Measurements from ENCODE around the gene CLTA. TPM values are rescaled to one million over a fixed set of nuclear protein-coding genes. Genes with fewer than 3 reads are reported as not detected.
A peak's percentile ranks its signal among the peaks of the same experiment; 100 is the strongest.

The CLTA gene
- total RNA-seq, 1 experiment from 2014 or later, result 760 TPM

GRCh38 chr9:36208521-36209253, 18.0 kb downstream of the CLTA start:
- TF ChIP-seq CTCF (IDR thresholded peaks at IDR 0.05) (no peak), POLR2AphosphoS5 (IDR thresholded peaks at IDR 0.05; ENCODE audit: low read depth, low read length) (no peak), REST (IDR thresholded peaks at IDR 0.05; ENCODE audit: insufficient read depth in 1 of 2, low read depth in 2 of 2, low read length in 1 of 2) (no peak), TCF7L2 (IDR thresholded peaks at IDR 0.05; ENCODE audit: low read depth, low read length) (no peak; the same call in 1 of the 2 replicates), SIN3A (IDR thresholded peaks at IDR 0.05; ENCODE audit: borderline replicate concordance, insufficient read depth, low read depth, low read length) (no peak)
- intact Hi-C loops (cut with micrococcal nuclease; ENCODE audit: unreplicated experiment) (no loop called here), in situ Hi-C loops (cut with HindIII; ENCODE audit: low pct_unique_long_range_greater_than_20kb, low sequenced_read_pairs) (no loop called here)
- no peaks in the 10 kb centered on the region for H3K27me3 ChIP-seq (ENCODE audit: control insufficient read depth, insufficient read depth, low read length)
- ChIA-PET POLR2A (interaction anchor here (0.5 to 0.6 kb wide), 3 partner anchors 67 to 227 kb away, joined by 3 to 5 read pairs (median 4); no protein-coding TSS in a partner anchor), CTCF (no interaction called here)
- no peak overlapping the region for H3K4me3 ChIP-seq (ENCODE audit: low read depth in 2 of 2, low read length in 2 of 2)
- peaks cover 76% of the 10 kb centered on the region for H3K36me3 ChIP-seq (ENCODE audit: control insufficient read depth, insufficient read depth, low read length)
- ATAC-seq (no peak), DNase-seq (ENCODE audit: low read depth, low spot score) (no peak)
- no TSS peak for BruUV-seq (replicated peaks)
- peak overlapping the region; percentile 25; the same call in 1 of the 2 replicates for H3K27ac ChIP-seq (ENCODE audit: low read length)
- no peaks in the 10 kb centered on the region for H3K9me3 ChIP-seq (ENCODE audit: control insufficient read depth, insufficient read depth, low read depth, low read length)
- H3K4me1 ChIP-seq (ENCODE audit: control insufficient read depth, insufficient read depth, low read length), result peaks cover 17% of the 10 kb centered on the region; the same call in 1 of the 2 replicates

- no TSS peak for BruUV-seq (replicated peaks)
- DNase-seq (ENCODE audit: low read depth, low spot score) (no peak), ATAC-seq (no peak)
- Histone ChIP-seq H3K27me3 (ENCODE audit: control insufficient read depth, insufficient read depth, low read length) (no peaks in the 10 kb centered on the region), H3K36me3 (ENCODE audit: control insufficient read depth, insufficient read depth, low read length) (peaks cover 70% of the 10 kb centered on the region), H3K4me3 (ENCODE audit: low read depth in 2 of 2, low read length in 2 of 2) (no peak overlapping the region), H3K27ac (ENCODE audit: low read length) (no peak overlapping the region), H3K9me3 (ENCODE audit: control insufficient read depth, insufficient read depth, low read depth, low read length) (no peaks in the 10 kb centered on the region), H3K4me1 (ENCODE audit: control insufficient read depth, insufficient read depth, low read length) (peaks cover 17% of the 10 kb centered on the region; the same call in 1 of the 2 replicates)
- POLR2A ChIA-PET, result no interaction called here
- in situ Hi-C loops (cut with HindIII; ENCODE audit: low pct_unique_long_range_greater_than_20kb, low sequenced_read_pairs), result no loop called here
- CTCF ChIA-PET, result no interaction called here
- intact Hi-C loops (cut with micrococcal nuclease; ENCODE audit: unreplicated experiment), result no loop called here
- TF ChIP-seq REST (IDR thresholded peaks at IDR 0.05; ENCODE audit: insufficient read depth in 1 of 2, low read depth in 2 of 2, low read length in 1 of 2) (no peak), TCF7L2 (IDR thresholded peaks at IDR 0.05; ENCODE audit: low read depth, low read length) (no peak), CTCF (IDR thresholded peaks at IDR 0.05) (no peak)
Measured at GRCh38 chr9:36210722-36211121, 20.0 kb downstream of the CLTA start.
